NCI-H1694 treated with DMSO at 0.1 percent for 48 hours (cell line): ENCODE results near the gene SLC52A3.
"Not testable (repeated sequence)": the region's sequence is repeated elsewhere in the genome, so short reads cannot be mapped to it uniquely, and the experiment has no call there.

Source experiments
- DNase-seq: peaks from one replicate; lab custom pipeline; 2025; lab: John Stamatoyannopoulos, UW

SLC52A3 gene

DNA sequence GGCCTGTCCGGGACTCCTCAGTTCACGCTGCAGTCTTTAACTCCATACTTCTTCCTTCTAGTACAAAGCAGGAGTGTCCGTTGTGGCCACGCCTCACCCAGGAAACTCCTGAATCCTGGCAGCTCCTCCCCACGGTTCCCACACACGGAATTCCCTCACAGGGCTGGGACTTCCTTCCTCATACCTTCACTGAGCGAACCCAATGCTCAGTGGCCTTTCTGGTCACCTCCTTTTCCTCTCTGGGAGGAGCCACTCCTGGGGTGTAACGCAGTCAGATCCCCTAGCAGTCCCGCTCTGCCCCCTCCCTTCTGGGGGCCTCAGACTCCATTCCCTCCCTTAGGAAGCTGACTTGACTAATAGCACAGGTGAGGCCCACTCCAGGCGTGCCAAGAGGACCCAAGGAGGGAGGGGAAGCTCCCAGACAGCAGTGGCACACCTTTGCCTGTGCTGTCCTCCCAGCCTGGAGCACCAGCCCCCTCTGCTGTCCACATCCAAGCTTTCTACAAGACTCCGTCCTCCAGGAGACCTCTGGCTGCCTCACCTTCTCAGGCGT is at the start of gene SLC52A3:
TSS of gene SLC52A3 (minus strand) at position 75 of the 553 bp plus-strand sequence. CDS start 2,726 bp downstream, outside the sequence.
- DNase-seq, result no peak

GRCh38 chr20:815914-816606 is 47.8 kb upstream of the SLC52A3 start:
- DNase-seq, result peak; percentile 68

GRCh38 chr20:815226-815625 is 46.9 kb upstream of the SLC52A3 start:
- no peak for DNase-seq

GRCh38 chr20:813390-813789 is 45.1 kb upstream of the SLC52A3 start:
- DNase-seq, result no peak

- not testable (repeated sequence) for DNase-seq
Observed at GRCh38 chr20:812435-812814, 44.1 kb upstream of the SLC52A3 start.

GRCh38 chr20:811776-812434 is 43.6 kb upstream of the SLC52A3 start:
- DNase-seq, result not testable (repeated sequence)

- no peak for DNase-seq
Observed at GRCh38 chr20:805713-806112, 37.4 kb upstream of the SLC52A3 start.

- DNase-seq, result no peak
Observed at GRCh38 chr20:801678-802077, 33.4 kb upstream of the SLC52A3 start.

GRCh38 chr20:800026-800425 is 31.7 kb upstream of the SLC52A3 start:
- not testable (repeated sequence) for DNase-seq

DNA sequence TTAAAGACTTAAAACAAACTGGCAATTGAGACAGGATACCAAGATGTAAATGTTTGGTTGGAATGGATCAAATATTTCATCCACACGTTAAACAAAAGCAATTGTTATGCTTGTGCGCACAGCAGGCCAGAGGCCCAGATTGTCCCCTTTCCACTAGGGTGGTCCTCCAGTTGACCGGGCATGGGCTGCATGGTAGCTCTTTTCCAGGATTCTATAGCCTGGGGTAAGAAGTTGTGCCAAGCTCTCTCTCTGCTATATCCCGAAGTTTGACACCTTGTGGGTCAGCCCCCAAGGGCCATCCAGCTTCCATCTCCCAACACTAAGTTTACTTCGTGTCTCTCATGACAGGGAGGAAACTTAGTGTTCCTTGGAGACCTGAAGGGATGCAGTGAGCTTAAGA is 30.4 kb upstream of the SLC52A3 start:
- not testable (repeated sequence) for DNase-seq

- DNase-seq, result no peak
Observed at GRCh38 chr20:796921-797320, 28.6 kb upstream of the SLC52A3 start.

DNA sequence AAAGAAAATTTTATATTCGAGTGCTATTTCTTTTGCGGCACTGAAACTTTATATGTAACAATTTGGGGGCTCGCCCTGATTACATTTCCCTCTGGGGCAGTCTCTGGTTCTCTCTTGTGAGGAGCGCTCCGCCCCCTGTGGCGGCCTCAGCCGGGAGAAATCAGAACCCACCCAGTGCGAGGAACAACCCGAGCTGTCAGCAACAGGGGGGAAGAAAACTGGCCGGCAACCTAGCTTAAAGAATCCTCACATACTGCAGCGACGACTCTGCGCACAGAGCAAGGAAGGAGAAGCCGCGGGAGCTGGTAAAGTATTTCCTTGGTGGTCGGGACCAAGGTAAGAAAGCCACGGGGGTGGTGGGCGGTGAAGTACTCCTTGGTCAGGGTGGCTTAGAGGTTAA is 23.9 kb upstream of the SLC52A3 start:
- no peak for DNase-seq

- no peak for DNase-seq
Observed at GRCh38 chr20:791056-791455, 22.8 kb upstream of the SLC52A3 start.

DNA sequence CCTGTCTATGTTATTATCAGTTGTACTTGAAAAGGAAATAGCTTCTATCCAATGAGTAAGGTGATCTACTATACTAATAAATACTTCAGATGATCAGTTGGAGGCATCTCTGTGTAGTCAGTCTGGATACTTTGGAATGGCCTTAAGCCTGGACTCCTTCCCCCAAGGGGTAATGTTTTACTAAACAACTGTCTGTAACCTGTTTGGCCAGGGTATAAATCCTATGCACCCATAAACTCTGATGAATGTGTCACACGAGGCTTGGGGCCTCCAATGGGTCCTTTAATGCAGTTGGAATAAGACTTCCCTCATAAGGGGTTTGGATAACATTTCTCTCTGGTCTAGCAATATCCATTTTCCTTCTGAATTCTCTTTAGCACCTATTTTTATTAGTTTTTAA is 19.5 kb upstream of the SLC52A3 start:
- DNase-seq, result no peak

DNA sequence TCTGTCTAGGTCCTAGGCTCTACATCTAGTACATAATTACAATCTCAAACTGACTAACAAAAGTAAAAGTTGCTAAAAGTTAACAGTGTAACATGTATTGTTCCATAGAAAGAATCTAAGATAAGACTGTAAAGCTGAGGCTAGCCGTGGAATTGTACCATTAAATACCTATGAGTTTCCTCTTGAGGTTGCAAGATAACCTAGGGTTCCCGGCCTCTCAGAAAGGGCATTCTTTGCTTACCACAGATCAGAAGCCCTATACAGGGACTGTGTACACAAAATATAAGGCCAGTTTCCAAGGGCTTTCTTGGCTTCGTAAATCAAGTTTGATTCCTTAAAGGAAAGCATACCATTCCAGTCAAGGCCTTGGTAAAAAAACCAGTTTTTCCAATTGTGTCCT is 11.5 kb upstream of the SLC52A3 start:
- no peak for DNase-seq

DNA sequence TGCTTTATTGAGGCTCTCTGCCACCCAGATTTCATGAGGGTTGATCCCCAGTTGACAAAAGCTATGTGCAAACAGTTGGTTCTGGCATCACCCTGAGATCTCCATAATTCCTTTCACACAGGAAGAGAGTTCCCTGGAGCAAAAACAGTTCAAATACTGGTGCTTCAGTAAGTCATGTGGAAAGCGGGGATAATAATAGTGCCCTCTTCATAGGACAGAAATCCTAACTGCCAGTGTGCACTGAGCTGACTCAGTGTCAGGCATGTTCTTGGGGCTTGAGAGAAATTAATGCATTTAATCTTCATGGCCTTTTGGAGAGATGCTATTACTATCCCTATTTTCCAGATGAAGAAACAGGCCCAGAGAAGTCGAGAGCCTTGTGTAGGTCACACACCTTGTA is 7.9 kb upstream of the SLC52A3 start:
- DNase-seq, result no peak

GRCh38 chr20:775679-776135 is 7.4 kb upstream of the SLC52A3 start:
- DNase-seq, result no peak

DNA sequence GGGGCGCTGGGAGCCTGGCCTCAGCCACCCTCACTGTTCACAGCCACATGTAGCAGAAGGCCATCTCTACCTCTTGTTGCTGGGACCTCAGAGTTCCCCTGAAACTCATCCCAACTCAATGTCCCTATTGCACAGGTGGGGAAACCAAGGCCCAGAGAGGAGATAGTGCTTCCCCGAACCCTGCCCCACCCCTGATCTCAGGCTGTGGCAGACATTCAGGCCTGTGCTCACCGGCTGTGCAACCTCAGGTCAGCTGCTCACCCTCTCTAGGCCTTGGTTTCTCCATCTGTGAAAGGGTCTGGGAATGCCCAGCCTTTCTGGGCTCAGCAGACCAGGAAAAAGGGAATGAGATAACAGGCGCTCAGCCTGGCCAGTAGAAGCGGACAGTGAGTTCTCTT is 6.4 kb upstream of the SLC52A3 start:
- DNase-seq, result no peak

DNA sequence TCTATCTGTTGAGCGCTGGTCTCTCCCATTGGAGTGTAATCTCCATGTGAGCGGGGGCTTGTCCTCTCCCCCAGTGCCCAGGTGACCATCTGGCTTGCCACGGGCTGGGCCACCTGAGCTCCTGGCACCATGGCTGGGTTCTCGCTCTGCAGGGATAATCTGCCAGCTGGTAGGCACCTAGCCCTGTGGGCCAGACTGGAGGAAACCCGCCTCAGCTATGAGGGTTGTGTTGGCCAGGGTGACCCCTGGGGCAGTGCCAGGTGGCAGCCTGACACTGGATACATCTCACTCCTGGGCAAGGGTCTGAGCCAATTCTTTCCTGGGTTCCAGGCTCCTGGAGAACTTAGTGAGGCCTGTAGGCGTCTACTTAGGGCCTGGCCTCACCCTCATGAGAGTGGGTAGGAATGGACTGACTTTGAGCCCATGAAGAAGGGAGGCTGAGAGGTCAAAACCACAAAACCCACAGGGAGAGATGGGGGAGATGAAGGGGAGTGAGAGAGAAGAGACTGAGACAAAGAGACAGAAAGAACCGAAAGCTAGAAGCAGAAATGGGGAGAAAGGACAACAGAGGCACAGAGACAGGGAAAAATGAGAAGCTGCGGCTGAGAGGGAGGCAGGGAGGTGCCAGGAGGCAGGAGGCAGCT is 5.8 kb upstream of the SLC52A3 start:
- no peak for DNase-seq

- no peak for DNase-seq
Observed at GRCh38 chr20:772806-773205, 4.5 kb upstream of the SLC52A3 start.

DNA sequence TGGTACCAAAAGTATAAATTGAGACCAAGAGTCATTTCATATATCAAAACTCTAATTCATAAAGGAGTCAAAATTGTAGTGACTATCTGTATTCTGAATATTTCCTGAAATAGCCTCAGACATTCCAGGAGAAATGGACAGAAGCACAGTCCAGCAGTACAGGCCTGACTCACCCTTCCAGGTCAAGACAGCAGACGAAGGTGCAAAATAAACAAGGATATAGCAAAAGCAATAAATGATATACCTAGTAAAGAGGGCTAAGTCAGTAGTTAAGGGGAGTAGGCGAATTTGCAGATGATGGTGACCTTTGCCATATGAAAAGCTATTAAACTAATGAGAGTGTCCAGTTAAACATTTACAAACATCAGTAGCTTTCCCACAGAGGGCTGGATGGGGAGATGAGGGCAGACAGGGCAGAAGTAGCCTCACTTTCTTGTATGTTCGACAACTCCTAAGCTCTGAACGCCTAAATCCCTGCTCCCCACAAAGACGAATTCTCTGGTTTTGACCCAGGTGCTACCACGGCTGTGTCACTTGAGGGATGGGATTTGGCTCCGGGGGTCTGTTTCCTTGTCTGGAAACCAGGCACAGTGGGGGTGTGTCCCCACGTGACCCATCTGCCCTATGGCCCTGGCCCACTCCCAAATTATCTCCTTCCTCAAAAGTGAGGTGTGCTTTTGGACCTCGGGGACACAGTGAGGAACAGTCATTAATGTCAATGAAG is 3.6 kb upstream of the SLC52A3 start:
- DNase-seq, result no peak

GRCh38 chr20:770691-771090 is 2.4 kb upstream of the SLC52A3 start:
- no peak for DNase-seq
